HG03039 (cell line): ENCODE data around the gene SYT17.

Experiments
- ATAC-seq: cut with Tn5 transposase; IDR thresholded peaks from one replicate; pipeline ENCODE4 v1.9.1; 2021; ENCODE audit warnings: mild to moderate bottlenecking, moderate library complexity; ENCODE audit not compliant: unreplicated experiment

The SYT17 gene

GRCh38 chr16:19242987-19243575, 75.0 kb downstream of the SYT17 start:
- no peak for ATAC-seq

DNA sequence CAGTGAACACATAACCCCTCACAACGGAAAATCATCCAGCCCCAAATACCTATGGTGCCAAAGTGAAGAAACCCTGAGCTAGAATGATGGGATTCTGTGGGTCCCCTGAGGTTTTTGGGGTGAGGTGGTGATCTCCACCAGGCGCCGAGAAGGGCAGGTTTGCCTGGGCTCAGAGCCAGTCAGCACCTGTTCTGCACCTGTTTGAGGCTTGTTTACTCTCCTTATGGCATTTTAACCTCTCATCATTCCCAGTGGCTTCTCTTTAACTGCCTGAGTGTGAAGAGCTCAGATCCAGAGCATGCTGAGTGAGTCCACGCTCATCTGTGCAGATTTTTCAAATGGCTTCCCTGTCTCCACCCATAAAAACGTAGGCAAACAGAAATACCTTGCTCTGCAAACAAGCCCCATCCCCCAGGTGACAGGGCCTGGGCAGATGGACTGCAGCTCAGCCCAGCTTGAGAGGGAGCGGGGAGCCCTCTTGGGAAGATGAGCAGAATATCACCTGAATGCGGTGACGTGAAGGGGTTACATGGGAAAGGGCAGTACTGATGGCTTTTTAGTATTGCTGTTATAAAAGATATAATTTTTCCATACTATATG, 77.4 kb downstream of the SYT17 start:
- no peak for ATAC-seq

GRCh38 chr16:19252904-19253303, 84.9 kb downstream of the SYT17 start:
- ATAC-seq = no peak

DNA sequence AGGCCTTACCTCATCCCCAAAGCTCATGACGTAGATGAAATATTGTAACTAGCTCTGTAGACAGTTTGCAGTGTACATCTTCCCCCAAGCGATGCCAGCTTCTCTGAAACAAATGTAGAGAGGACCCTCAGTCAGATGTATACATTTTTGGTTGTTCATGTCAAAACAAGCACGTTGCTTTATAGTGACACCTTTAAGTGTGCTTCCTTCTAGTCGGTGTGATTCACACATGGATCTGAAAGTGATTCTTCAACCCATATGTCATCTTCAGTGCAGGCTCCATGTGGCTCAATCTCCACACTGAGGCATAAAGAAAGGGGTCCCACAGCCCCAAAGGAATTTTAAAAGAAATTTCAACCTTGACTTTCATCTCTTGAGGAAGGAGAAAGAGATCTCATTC, 86.6 kb downstream of the SYT17 start:
- no peak for ATAC-seq

DNA sequence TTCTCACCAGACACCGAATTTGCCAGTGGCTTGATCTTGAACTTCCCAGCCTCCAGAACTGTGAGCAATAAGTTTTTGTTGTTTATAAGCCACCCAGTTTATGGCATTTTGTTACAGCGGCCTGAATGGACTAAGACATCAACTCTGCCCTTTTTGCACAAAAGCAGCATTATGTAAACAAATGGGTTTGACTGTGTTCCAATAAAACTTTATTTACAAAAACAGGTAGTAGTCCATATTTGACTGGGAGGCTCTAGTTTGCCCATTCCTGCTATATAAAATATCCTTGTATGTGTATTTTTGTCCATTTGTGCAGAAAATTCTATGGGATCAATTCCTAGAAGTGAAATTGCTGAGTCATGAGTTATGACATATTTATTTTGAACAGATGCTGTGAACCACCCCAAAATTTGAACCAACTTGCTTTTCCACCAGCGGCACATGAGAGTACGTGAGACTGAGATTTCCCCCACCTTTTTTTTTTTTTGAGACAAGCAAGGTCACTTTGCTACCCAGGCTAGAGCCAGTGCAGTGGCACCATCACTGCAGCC, 96.2 kb downstream of the SYT17 start:
- ATAC-seq = no peak

DNA sequence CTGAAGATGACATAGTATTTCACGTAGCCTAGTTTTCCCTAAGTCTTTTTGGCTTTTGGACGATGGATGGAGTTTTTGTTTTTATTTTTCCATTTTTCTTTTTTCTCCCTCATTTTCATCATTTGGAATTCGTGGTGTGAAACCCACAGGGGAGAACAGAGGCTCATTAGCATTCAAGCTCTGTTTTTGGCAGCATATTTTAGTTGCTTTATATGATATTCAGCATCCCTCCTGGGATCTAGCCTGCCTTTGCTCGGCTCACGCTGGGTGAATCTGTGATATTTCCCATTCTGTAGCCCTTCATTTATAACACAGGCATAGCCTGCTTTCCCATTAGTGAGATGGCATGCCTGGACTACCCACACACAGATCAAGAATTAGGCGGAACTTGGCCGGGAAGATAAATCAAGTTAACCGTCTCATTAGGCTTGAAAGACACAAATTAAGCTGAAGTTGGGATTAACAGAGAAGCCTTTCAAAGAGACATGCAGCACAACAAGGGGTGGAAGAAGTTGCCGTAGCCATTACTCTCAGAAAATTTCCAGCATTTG, 97.4 kb downstream of the SYT17 start:
- ATAC-seq = no peak

- ATAC-seq = no peak
Observed at GRCh38 chr16:19266774-19267173, 98.7 kb downstream of the SYT17 start.

- ATAC-seq = no peak
Observed at GRCh38 chr16:19269098-19269497, 101.1 kb downstream of the SYT17 start.

- no peak for ATAC-seq
Observed at GRCh38 chr16:19274165-19274797, 106.2 kb downstream of the SYT17 start.

DNA sequence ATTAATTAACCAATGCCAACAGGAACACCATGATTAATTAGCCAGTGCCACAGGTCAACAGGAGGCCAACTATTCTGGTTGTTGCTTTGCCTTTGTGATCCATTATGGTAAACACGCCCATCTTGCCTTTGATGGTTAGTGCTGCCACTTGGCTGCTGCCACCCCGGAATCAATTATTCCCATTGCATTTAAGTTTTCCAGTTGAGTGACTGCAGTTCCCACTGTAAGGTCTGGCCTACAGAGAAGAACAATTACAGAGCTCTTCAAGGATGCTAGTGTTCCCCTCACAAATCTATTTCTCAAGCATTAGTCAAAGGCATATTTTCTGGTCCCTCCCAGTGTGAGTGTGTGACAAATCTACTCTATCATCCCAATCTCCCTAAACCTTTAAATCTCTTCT, 110.4 kb downstream of the SYT17 start:
- ATAC-seq = no peak

DNA sequence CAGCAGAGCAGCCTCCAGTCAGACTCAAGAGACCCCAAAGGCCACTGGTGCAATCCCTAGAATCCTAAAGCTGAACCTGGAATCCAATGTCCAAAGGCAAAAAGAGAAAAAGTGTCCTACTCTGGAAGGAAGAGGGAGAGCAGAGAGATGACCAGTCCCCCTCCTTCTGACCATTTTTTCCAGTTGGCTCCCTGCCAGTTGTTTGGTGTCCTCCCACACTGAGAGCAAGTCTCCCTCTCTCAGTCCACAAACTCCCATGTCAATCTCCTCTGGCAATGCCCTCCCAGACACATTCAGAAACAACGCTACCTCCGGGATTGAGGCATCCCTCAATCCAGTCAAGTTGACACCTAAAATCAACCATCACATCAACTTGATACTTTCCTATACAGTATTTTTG, 113.2 kb downstream of the SYT17 start:
- ATAC-seq = no peak

GRCh38 chr16:19282101-19282500, 114.1 kb downstream of the SYT17 start:
- ATAC-seq = no peak

- no peak for ATAC-seq
Observed at GRCh38 chr16:19283637-19284036, 115.6 kb downstream of the SYT17 start.

GRCh38 chr16:19284207-19284606, 116.2 kb downstream of the SYT17 start:
- ATAC-seq = no peak

DNA sequence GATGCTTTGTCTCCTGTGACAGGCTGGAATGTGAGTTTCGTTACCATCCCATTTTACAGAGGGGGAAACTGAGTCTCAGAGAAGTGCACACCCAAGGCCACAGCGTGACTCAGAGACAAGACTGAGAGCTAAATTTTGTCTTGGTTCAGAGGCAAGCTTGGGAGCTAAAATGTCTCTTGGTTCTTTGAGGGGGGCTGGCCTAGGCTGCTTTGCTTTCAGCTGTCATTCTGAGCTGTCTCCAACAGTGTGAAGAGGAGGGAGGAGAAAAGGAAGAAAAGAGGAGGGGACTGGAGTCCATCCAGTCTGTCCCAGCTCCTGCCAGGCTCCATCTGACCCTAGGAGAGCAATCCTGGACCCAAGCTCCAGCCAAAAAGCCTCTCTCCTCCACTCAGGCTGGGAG, 117.4 kb downstream of the SYT17 start, which contains the start of gene CLEC19A:
Gene CLEC19A (plus strand): TSS at position 301 of the 400 bp plus-strand sequence. CDS start 121 bp downstream, outside the sequence.
- no peak for ATAC-seq

DNA sequence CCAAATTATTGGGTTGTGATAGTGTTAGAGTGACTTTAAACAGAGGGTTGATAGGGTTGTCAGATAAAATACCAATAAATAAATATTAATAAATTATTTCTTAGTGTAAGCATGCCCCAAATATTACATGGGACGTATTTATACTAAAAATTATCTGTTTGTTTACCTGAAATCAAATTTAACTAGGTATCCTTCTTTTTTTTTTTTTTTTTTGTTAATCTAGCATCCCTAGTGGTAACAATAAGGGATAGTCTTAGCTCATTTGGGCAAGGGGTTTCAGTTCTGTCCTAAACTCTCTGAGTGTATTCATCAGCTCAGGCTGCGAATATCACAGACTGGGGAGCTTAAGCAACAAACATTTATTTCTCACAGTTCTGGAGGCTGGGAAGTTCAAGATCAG, 118.8 kb downstream of the SYT17 start:
- ATAC-seq = no peak

DNA sequence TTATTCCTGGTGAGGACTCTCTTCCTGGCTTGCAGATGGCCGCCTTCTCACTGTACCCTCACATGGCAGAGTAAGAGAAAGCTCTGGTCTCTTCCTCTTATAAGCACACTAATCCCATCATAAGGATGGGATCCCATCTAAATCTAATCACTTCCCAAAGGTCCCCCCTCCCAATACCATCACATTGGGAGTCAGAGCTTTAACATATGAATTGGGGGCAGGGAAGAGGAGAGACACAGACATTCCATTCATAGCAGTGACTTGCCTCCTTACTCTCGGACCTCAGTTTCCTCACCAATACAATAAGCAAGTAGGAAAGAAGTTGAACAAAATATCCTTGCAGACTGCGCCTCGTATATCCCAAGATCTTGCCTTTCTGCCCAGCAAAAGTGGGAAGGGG, 119.2 kb downstream of the SYT17 start:
- no peak for ATAC-seq

DNA sequence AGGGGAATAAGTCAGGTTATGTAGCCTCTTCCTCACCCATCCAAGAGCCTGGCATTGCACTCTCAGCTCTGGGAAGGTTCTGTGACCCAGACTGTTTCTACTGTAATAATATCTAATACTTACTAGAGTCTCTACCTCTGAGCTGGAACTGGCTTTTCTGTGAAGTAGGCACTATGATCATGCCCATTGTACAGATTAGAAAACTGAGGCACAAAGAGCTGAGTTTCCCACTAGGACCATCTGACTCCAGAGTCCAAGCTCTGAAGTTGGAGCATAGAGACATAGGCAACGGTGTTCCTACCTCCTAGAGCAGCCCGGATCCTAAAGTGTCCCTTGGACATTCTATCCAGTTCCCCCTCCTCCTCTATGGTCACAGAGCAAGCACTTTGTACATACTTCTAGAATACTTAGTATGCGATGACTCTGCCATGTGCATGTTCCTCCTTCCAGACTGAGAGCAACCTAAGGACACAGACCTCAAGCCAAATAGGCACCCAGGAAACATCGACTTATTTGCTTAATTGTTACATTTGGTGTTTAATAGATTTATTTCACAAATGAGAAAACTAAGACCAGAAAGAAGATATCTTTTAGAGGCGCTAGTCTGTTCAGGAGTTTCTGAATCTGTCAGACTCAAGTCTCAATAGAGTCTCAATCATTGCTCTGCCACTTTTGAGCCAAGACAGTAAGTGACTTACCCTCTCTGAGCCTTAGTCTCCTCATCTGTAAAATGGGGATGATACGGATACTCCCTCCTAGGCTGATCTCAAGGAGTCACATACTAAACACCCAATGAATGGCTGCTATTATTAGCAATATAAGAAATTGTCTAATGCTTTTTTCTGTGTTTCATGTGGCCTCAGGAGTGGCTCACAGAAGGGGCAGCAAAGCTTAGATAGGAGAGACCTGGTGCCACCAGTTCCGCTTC, 121.1 kb downstream of the SYT17 start:
- ATAC-seq = no peak

GRCh38 chr16:19289811-19290485, 121.9 kb downstream of the SYT17 start:
- no peak for ATAC-seq

DNA sequence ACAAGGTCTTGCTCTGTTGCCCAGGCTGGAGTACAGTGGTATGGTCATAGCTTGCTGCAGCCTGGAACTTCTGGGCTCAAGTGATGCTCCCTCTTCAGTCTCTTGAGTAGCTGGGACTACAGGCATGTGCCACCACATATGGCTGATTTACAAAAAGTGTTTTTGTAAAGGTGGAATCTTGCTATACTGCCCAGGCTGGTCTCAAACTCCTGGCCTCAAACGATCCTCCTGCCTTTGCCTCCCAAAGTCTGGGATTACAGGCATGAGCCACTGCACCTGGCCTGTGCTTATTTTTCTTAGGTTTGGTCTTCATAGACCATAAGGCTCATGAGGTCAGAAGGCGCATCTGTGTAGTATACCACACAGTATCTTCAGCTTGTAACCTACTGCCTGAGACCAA, 122.8 kb downstream of the SYT17 start:
- ATAC-seq = no peak
